ENCODE results near the gene ARHGAP6. TPM values are rescaled to one million over a fixed set of nuclear protein-coding genes. Genes with fewer than 3 reads are reported as not detected.

ARHGAP6 gene
- total and polyA plus RNA-seq, 8 donors = 2.2 to 26.4 (median 8.7) TPM

DNA sequence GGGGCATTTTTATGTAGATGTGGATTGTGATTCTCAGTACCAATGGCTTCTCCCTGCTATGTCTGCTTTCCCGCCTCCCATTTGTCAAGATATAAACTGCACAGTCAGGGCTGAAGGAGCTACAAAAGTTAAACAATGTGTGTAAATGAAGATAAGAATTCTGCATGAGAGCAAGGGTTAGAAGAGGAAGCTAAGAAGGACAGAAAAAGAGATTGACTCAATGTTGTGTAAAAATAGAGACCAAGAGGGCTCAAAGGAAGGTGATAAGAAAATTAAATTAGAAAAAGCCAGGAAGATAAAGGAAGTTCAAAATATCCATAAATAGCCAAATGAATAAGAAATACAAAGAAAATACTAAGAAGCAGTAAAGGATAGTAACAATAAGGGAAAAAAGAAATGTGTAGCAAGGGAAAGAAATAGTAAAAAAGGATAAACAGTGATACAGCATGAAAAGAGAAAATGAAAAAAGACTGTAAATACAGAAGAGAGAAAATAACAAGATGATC is 290.1 kb downstream of the ARHGAP6 start:
- Histone ChIP-seq H3K4me3 (no peak overlapping the region), H3K36me3 (no peaks in the 10 kb centered on the region), H3K4me1 (peaks cover 0 to 4% (median 0%) of the 10 kb centered on the region in 4 donors), H3K9me3 (peaks cover 0 to 8% (median 0%) of the 10 kb centered on the region in 4 donors), H3K27me3 (no peaks in the 10 kb centered on the region), H3K27ac (no peak overlapping the region)
- WGBS, 5 donors = 33 to 50% (median 44%) methylated on average over 1 of the region's 1 CpG
- intact Hi-C loops (cut with DNase I; ENCODE audit: low total_unique reads) = no loop called here
- no peak for DNase-seq
- no peak for TF ChIP-seq POLR2A (IDR thresholded peaks at IDR 0.05)

DNA sequence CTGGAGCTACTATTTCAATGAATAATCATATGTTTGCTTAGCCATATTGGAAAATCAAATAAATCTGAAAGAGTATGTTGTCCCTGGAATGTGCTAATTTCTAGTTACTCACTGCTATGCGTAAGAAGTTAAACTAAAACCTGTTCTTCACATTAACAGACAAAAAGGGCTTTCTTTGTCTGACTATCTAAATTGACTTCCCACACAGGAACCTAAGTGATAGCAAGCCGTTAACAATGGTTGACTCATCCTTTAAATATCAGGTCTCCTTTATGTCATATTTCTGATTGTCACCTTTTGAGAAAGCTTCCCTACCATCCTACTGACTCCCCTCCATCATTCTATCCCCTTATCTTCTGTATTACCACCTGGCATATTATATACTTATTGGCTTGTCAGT is 291.1 kb downstream of the ARHGAP6 start:
- H3K4me1 ChIP-seq = no peaks in the 10 kb centered on the region
- WGBS, 5 donors = 30 to 63% (median 48%) methylated on average over 2 of the region's 2 CpGs
- peaks cover 0 to 8% (median 0%) of the 10 kb centered on the region in 4 donors for H3K9me3 ChIP-seq
- no peak overlapping the region for H3K27ac ChIP-seq
- no peak for DNase-seq
- no peak overlapping the region for H3K4me3 ChIP-seq
- no peak for TF ChIP-seq EP300 (IDR thresholded peaks at IDR 0.05)
- TF ChIP-seq CTCF (IDR thresholded peaks at IDR 0.05) = no peak
- no peak for TF ChIP-seq POLR2A (IDR thresholded peaks at IDR 0.05)
- no peak for TF ChIP-seq POLR2AphosphoS5 (IDR thresholded peaks at IDR 0.05)
- intact Hi-C loops (cut with DNase I; ENCODE audit: low total_unique reads) = no loop called here
- H3K27me3 ChIP-seq = no peaks in the 10 kb centered on the region
- H3K36me3 ChIP-seq = no peaks in the 10 kb centered on the region

DNA sequence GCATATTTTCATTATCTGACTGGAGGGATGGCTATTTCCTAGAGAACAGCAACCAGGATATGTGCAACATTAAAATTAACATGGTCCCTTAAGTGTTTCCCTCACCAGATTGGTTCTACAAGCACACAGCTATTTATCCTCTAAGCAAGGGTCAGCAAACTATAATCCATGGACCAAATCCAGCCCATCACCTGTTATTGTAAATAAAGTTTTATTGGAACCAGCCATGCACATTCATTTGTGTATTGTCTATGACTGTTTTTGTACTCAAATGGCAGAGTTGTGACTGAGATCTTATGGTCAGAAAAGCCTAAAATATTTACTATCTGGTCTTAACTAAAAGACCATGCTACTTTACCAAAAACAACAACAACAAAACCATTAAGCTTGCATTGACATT is 294.6 kb downstream of the ARHGAP6 start:
- Histone ChIP-seq H3K4me3 (no peak overlapping the region), H3K27ac (no peak overlapping the region), H3K9me3 (no peaks in the 10 kb centered on the region), H3K4me1 (no peaks in the 10 kb centered on the region), H3K36me3 (no peaks in the 10 kb centered on the region), H3K27me3 (no peaks in the 10 kb centered on the region)
- intact Hi-C loops (cut with DNase I; ENCODE audit: low total_unique reads) = no loop called here
- TF ChIP-seq EP300 (IDR thresholded peaks at IDR 0.05) (no peak), POLR2A (IDR thresholded peaks at IDR 0.05) (no peak), CTCF (IDR thresholded peaks at IDR 0.05) (no peak), POLR2AphosphoS5 (IDR thresholded peaks at IDR 0.05) (no peak)
- DNase-seq = no peak

- no peaks in the 10 kb centered on the region for H3K4me1 ChIP-seq
- H3K4me3 ChIP-seq = no peak overlapping the region
- no peak for DNase-seq
- H3K27ac ChIP-seq = peak overlapping the region in 2 of 5 donors; percentile 27
- no peaks in the 10 kb centered on the region for H3K27me3 ChIP-seq
- peaks cover 0 to 4% (median 0%) of the 10 kb centered on the region in 4 donors for H3K9me3 ChIP-seq
- intact Hi-C loops (cut with DNase I; ENCODE audit: low total_unique reads) = no loop called here
- 60 to 75% (median 67%) methylated on average over 7 of the region's 7 CpGs for WGBS, 5 donors
- H3K36me3 ChIP-seq = no peaks in the 10 kb centered on the region
- no peak for TF ChIP-seq CTCF (IDR thresholded peaks at IDR 0.05)
- no peak for TF ChIP-seq EP300 (IDR thresholded peaks at IDR 0.05)
- TF ChIP-seq POLR2AphosphoS5 (IDR thresholded peaks at IDR 0.05) = no peak
- no peak for TF ChIP-seq POLR2A (IDR thresholded peaks at IDR 0.05)
Observed at GRCh38 chrX:11367609-11368430, 297.9 kb downstream of the ARHGAP6 start.
